Measurements from ENCODE around the gene HTT-AS.

GRCh38 chr4:3112201-3112600, 37.9 kb upstream of the HTT-AS start:
- TF ChIP-seq CTCF (IDR thresholded peaks at IDR 0.05) (no peak), EP300 (IDR thresholded peaks at IDR 0.05) (no peak), POLR2A (IDR thresholded peaks at IDR 0.05) (no peak)

All from suprapubic skin (tissue), 3 donors.